B cell (primary cell): ENCODE results near the gene EVA1A. TPM values are rescaled to one million over a fixed set of nuclear protein-coding genes. Genes with fewer than 3 reads are reported as not detected.

Experiments used
- ATAC-seq: fragments of 200-7000 bp; cut with Tn5 transposase; one replicate; pipeline ENCODE4 v1.10.0; 2021; ENCODE audit warnings: low read depth, mild to moderate bottlenecking, moderate number of reproducible peaks, moderate library complexity
- CTCF ChIA-PET: fragments of 350-600 bp; sonication (Branson Sonifier 250); formaldehyde crosslinking; loops from one replicate; lab custom pipeline; 2021; ENCODE audit warnings: antibody characterized with exemption, inconsistent platforms; lab: Charles Lee
- POLR2A ChIA-PET: fragments of 350-600 bp; sonication (Branson Sonifier 250); formaldehyde crosslinking; loops from one replicate; lab custom pipeline; 2021; ENCODE audit warnings: antibody characterized with exemption; lab: Charles Lee
- DNase-seq: peaks from one replicate; pipeline ENCODE4 v3.0.0; 2013
- H2AFZ ChIP-seq: 2 replicates; pipeline ENCODE4 v1.6.1; 2012; ENCODE audit warnings: mild to moderate bottlenecking, low read depth, low read length; ENCODE audit not compliant: insufficient read depth, poor library complexity, severe bottlenecking
- H3K27ac ChIP-seq, 2 donors: 1 replicate in 1 of 2; 2 replicates in 1 of 2; pipeline ENCODE4 v1.5.1; 2012 to 2013; ENCODE audit warnings: low read length in 2 of 2, mild to moderate bottlenecking in 2 of 2, moderate library complexity in 1 of 2
- H3K27me3 ChIP-seq, 4 experiments: fragments of 200-600 bp in 1 of 4; sonication (generic) in 1 of 4; replicated peaks in 1 of 4; 1 replicate in 2 of 4; 2 replicates in 2 of 4; pipeline versions ENCODE4 v1.6.1 to v1.7.0; 2013 to 2016; ENCODE audit warnings: low read length in 3 of 4, mild to moderate bottlenecking in 2 of 4, mixed read lengths in 1 of 4, moderate library complexity in 1 of 4; ENCODE audit not compliant: insufficient read depth in 4 of 4, control insufficient read depth in 3 of 4; ENCODE audit errors: control extremely low read depth in 1 of 4
- H3K36me3 ChIP-seq, 2 experiments: replicated peaks in 1 of 2; 1 replicate in 1 of 2; 2 replicates in 1 of 2; pipeline versions ENCODE4 v1.6.1 to v1.7.1; 2013; ENCODE audit warnings: low read length in 1 of 2; ENCODE audit not compliant: insufficient read depth in 2 of 2, control insufficient read depth in 1 of 2; ENCODE audit errors: control extremely low read depth in 1 of 2, extremely low read depth in 1 of 2
- H3K4me1 ChIP-seq, 2 donors: fragments of 200-600 bp in 1 of 2; sonication (generic) in 1 of 2; 1 replicate in 1 of 2; 2 replicates in 1 of 2; pipeline versions ENCODE4 v1.5.1 to v1.6.1; 2013 to 2017; ENCODE audit warnings: low read length in 2 of 2; ENCODE audit not compliant: control insufficient read depth in 2 of 2, insufficient read depth in 2 of 2
- H3K4me2 ChIP-seq: replicated peaks from 2 replicates; pipeline ENCODE3; 2012; ENCODE audit warnings: mild to moderate bottlenecking, low read depth, low read length; ENCODE audit not compliant: poor library complexity, severe bottlenecking
- H3K4me3 ChIP-seq, 5 experiments: fragments of 200-600 bp in 1 of 5; sonication (generic) in 1 of 5; 1 replicate in 3 of 5; 2 replicates in 2 of 5; pipeline versions ENCODE4 v1.5.1 to v1.7.0; 2011 to 2016; ENCODE audit warnings: low read length in 4 of 5, mild to moderate bottlenecking in 4 of 5, low read depth in 2 of 5, control low read depth in 1 of 5, moderate library complexity in 1 of 5; ENCODE audit not compliant: insufficient read depth in 1 of 5; ENCODE audit errors: control extremely low read depth in 1 of 5, extremely low read depth in 1 of 5
- H3K79me2 ChIP-seq: fragments of 200-600 bp; sonication (generic); one replicate; pipeline ENCODE4 v1.6.0; 2016; ENCODE audit warnings: low read length; ENCODE audit not compliant: control insufficient read depth, insufficient read depth
- H3K9ac ChIP-seq: fragments of 200-600 bp; sonication (generic); 2 replicates; pipeline ENCODE4 v1.6.1; 2017; ENCODE audit warnings: mild to moderate bottlenecking, low read length, moderate library complexity
- H3K9me3 ChIP-seq, 3 donors: one replicate each; pipeline versions ENCODE4 v1.6.1 to v1.7.1; 2013; ENCODE audit warnings: low read length in 2 of 3; ENCODE audit not compliant: control insufficient read depth in 2 of 3, insufficient read depth in 1 of 3; ENCODE audit errors: control extremely low read depth in 1 of 3
- H4K20me1 ChIP-seq: 2 replicates; pipeline ENCODE4 v1.6.0; 2012; ENCODE audit warnings: mild to moderate bottlenecking, low read length; ENCODE audit not compliant: insufficient read depth, control insufficient read depth, poor library complexity, severe bottlenecking
- H3K27ac Mint-ChIP-seq: one replicate; pipeline ENCODE4 v1.8.0; 2021; ENCODE audit warnings: mixed read lengths
- H3K27me3 Mint-ChIP-seq: one replicate; pipeline ENCODE4 v1.8.0; 2021; ENCODE audit warnings: mixed read lengths
- H3K4me1 Mint-ChIP-seq: one replicate; pipeline ENCODE4 v1.8.0; 2021; ENCODE audit warnings: mixed read lengths
- H3K4me3 Mint-ChIP-seq: one replicate; pipeline ENCODE4 v1.8.0; 2021; ENCODE audit warnings: mixed read lengths
- H3K9me3 Mint-ChIP-seq: one replicate; pipeline ENCODE4 v1.8.0; 2022; ENCODE audit warnings: mixed read lengths; ENCODE audit not compliant: insufficient read depth
- EZH2 ChIP-seq: IDR thresholded peaks from 2 replicates; pipeline ENCODE4 v1.6.1; 2012; ENCODE audit warnings: borderline replicate concordance, low read depth, mild to moderate bottlenecking, moderate library complexity, low read length; ENCODE audit not compliant: insufficient read depth, poor library complexity, severe bottlenecking
- WGBS: methylation state at CpG from one replicate; pipeline ENCODE4 v1.1.5; 2013; ENCODE audit warnings: missing lambda C conversion rate; ENCODE audit not compliant: insufficient coverage; 5-methylcytosine and 5-hydroxymethylcytosine counted together
- intact Hi-C: fragments of 100-400 bp; cut with micrococcal nuclease; formaldehyde crosslinking; loops from one replicate; pipeline ENCODE4 v1.10.0; 2022
- polyA plus RNA-seq: library from polyadenylated mRNA; depleted of rRNA; stranded (reverse); fragments of >200 nt; gene quantifications from 2 replicates; pipeline ENCODE4 v1.2.3, GENCODE V29; 2012
- total RNA-seq, 2 donors: library from RNA; stranded (reverse); fragments of 120-200 nt in 1 of 2; gene quantifications; 1 replicate in 1 of 2; 2 replicates in 1 of 2; pipeline versions ENCODE4 v1.2.3 to v1.2.4, GENCODE V29; 2013 to 2022
- TF ChIP-seq, protein P1 (sequence below): fragments of 200-600 bp; IDR thresholded peaks from one replicate; pipeline ENCODE4 v1.8.0; 2022; ENCODE audit warnings: antibody characterized with exemption, mild to moderate bottlenecking

Gene EVA1A
- total and polyA plus RNA-seq, 2 donors (not counting 1 experiment from before 2014, with no cell fraction given), result not detected

DNA sequence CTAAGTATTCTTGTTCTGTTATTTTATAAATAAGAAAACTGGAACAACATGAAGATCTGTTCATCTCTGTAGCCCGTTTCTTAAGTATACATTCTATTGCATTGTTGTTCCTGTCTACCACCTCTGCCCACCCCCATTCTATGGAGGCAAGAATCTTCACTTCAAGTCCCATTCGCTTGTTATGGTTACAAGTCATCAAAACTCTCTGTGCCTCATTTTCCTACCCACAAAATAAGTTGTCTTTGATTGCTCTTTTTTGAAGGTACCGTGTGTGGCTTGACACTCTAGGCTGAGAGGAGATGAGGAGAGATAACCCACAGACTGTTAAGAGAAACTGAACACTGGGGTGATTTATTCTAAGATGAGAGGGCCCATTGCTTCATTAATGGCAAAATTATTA is 2.9 kb upstream of the EVA1A start:
- no peak overlapping the region for H3K27ac ChIP-seq
- CTCF ChIA-PET, result interaction anchor here (0.5 kb wide), 1 partner anchor 72 kb away, joined by 3 read pairs; no protein-coding TSS in a partner anchor
- H3K27me3 Mint-ChIP-seq, result peaks cover 56% of the 10 kb centered on the region
- no peaks in the 10 kb centered on the region for H3K9me3 Mint-ChIP-seq
- no peaks in the 10 kb centered on the region for H3K9me3 ChIP-seq
- H3K36me3 ChIP-seq, result no peaks in the 10 kb centered on the region
- ATAC-seq, result no peak
- intact Hi-C loops, result no loop called here
- H3K79me2 ChIP-seq, result no peaks in the 10 kb centered on the region
- H3K4me3 ChIP-seq, result no peak overlapping the region
- H3K4me1 Mint-ChIP-seq, result peaks cover 15% of the 10 kb centered on the region
- TF ChIP-seq, protein P1, sequence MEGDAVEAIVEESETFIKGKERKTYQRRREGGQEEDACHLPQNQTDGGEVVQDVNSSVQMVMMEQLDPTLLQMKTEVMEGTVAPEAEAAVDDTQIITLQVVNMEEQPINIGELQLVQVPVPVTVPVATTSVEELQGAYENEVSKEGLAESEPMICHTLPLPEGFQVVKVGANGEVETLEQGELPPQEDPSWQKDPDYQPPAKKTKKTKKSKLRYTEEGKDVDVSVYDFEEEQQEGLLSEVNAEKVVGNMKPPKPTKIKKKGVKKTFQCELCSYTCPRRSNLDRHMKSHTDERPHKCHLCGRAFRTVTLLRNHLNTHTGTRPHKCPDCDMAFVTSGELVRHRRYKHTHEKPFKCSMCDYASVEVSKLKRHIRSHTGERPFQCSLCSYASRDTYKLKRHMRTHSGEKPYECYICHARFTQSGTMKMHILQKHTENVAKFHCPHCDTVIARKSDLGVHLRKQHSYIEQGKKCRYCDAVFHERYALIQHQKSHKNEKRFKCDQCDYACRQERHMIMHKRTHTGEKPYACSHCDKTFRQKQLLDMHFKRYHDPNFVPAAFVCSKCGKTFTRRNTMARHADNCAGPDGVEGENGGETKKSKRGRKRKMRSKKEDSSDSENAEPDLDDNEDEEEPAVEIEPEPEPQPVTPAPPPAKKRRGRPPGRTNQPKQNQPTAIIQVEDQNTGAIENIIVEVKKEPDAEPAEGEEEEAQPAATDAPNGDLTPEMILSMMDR, result no peak
- no peak for TF ChIP-seq EZH2
- no peak overlapping the region for H3K9ac ChIP-seq
- no CpG with 5 or more reads among the region's 3 CpGs for WGBS
- H3K27me3 ChIP-seq, result peaks cover 0 to 35% (median 10%) of the 10 kb centered on the region in 4 experiments
- no peak overlapping the region for H3K4me2 ChIP-seq
- POLR2A ChIA-PET, result no interaction called here
- DNase-seq, result no peak
- H4K20me1 ChIP-seq, result no peaks in the 10 kb centered on the region
- H3K4me1 ChIP-seq, result peaks cover 5 to 14% of the 10 kb centered on the region in 2 donors
- H3K4me3 Mint-ChIP-seq, result no peak overlapping the region
- H3K27ac Mint-ChIP-seq, result no peak overlapping the region
- H2AFZ ChIP-seq, result no peak overlapping the region

DNA sequence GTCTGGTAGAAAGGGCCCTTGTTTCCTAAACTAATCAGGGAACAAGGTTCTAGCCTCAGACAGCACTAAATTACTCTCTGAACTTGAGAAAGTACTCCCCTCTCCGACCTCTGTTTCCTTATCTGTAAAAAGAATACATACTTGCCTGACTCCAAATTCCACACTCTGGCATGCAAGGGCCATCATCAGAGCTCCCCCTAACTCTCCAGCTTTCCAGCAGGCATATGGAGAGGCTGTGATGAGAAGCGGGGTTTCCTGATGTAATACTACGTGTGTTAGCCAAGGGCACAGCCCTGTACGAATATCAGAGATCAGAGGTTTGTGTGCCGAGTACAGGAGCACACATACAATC is 1.8 kb upstream of the EVA1A start:
- H3K27ac Mint-ChIP-seq, result no peak overlapping the region
- ChIA-PET POLR2A (no interaction called here), CTCF (no interaction called here)
- Histone ChIP-seq H2AFZ (no peak overlapping the region), H4K20me1 (no peaks in the 10 kb centered on the region), H3K4me3 (no peak overlapping the region), H3K36me3 (no peaks in the 10 kb centered on the region), H3K4me1 (peaks cover 5 to 14% of the 10 kb centered on the region in 2 donors), H3K27ac (no peak overlapping the region), H3K9me3 (no peaks in the 10 kb centered on the region), H3K9ac (no peak overlapping the region), H3K27me3 (peaks cover 0 to 41% (median 12%) of the 10 kb centered on the region in 4 experiments), H3K79me2 (no peaks in the 10 kb centered on the region), H3K4me2 (no peak overlapping the region)
- ATAC-seq (no peak), DNase-seq (no peak)
- intact Hi-C loops, result no loop called here
- no peak overlapping the region for H3K4me3 Mint-ChIP-seq
- H3K27me3 Mint-ChIP-seq, result peaks cover 63% of the 10 kb centered on the region
- TF ChIP-seq EZH2, result no peak
- TF ChIP-seq, protein P1, result no peak
- 100% methylated on average over 1 of the region's 5 CpGs for WGBS
- peaks cover 15% of the 10 kb centered on the region for H3K4me1 Mint-ChIP-seq
- no peaks in the 10 kb centered on the region for H3K9me3 Mint-ChIP-seq
